Neutrophil (primary cell): ENCODE data around the gene ANO10.
A peak's percentile ranks its signal among the peaks of the same experiment; 100 is the strongest.

Experiments used
- H3K27ac ChIP-seq: fragments of 200-600 bp; sonication (generic); 2 replicates; pipeline ENCODE4 v1.5.1; 2016; ENCODE audit warnings: mild to moderate bottlenecking, moderate library complexity
- H3K27me3 ChIP-seq: fragments of 200-600 bp; sonication (generic); 2 replicates; pipeline ENCODE4 v1.6.0; 2016; ENCODE audit warnings: mild to moderate bottlenecking
- H3K36me3 ChIP-seq: fragments of 200-600 bp; sonication (generic); 2 replicates; pipeline ENCODE4 v1.5.1; 2017
- H3K4me1 ChIP-seq, 2 experiments: fragments of 200-600 bp in 1 of 2; sonication (generic) in 1 of 2; 1 replicate in 1 of 2; 2 replicates in 1 of 2; pipeline versions ENCODE4 v1.5.1 to v1.6.1; 2013 to 2016; ENCODE audit warnings: low read depth in 1 of 2, low read length in 1 of 2, mild to moderate bottlenecking in 1 of 2, moderate library complexity in 1 of 2; ENCODE audit not compliant: control insufficient read depth in 1 of 2, insufficient read depth in 1 of 2
- H3K4me3 ChIP-seq, 2 experiments: fragments of 200-600 bp in 1 of 2; sonication (generic) in 1 of 2; 1 replicate in 1 of 2; 2 replicates in 1 of 2; pipeline ENCODE4 v1.5.1; 2013 to 2016; ENCODE audit warnings: low read depth in 1 of 2, low read length in 1 of 2, mild to moderate bottlenecking in 1 of 2, moderate library complexity in 1 of 2
- H3K9me3 ChIP-seq: fragments of 200-600 bp; sonication (generic); 2 replicates; pipeline ENCODE4 v1.5.1; 2016
- CTCF ChIP-seq: fragments of 200-600 bp; sonication (generic); IDR thresholded peaks from 2 replicates; pipeline ENCODE4 v1.5.1; 2016; ENCODE audit warnings: antibody characterized with exemption

ANO10 gene

GRCh38 chr3:43528498-43529099 lies 93.2 kb downstream of the ANO10 start:
- Histone ChIP-seq H3K9me3 (no peaks in the 10 kb centered on the region), H3K4me3 (no peak overlapping the region), H3K27ac (no peak overlapping the region), H3K4me1 (peaks cover 30 to 32% of the 10 kb centered on the region in 2 experiments), H3K27me3 (no peaks in the 10 kb centered on the region), H3K36me3 (no peaks in the 10 kb centered on the region)
- no peak for TF ChIP-seq CTCF

DNA sequence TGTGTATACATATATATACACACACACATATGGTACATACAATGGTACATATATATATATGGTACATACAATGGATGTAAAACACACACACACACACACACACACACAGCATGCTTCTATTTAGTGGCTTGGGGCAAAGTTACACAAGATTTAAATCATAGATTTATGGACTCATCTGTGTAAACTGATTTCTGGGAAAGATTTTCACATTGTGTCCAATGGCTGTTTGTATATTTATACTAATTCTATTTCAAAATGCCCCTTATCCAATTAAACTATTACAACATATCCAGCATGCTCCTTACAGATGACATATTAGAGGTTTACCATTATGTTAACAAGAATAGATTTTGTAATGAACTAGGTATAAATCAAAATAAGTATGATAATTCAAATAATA lies 94.9 kb downstream of the ANO10 start:
- no peak for TF ChIP-seq CTCF

GRCh38 chr3:43525941-43526607 lies 95.7 kb downstream of the ANO10 start:
- H3K36me3 ChIP-seq: no peaks in the 10 kb centered on the region
- no peaks in the 10 kb centered on the region for H3K27me3 ChIP-seq
- no peak for TF ChIP-seq CTCF
- H3K4me3 ChIP-seq: no peak overlapping the region
- H3K27ac ChIP-seq: peak overlapping the region; percentile 73
- H3K9me3 ChIP-seq: no peaks in the 10 kb centered on the region
- H3K4me1 ChIP-seq: peaks cover 43 to 54% of the 10 kb centered on the region in 2 experiments

More for the DNA sequence above, 94.9 kb downstream of the ANO10 start:
- Histone ChIP-seq H3K9me3 (no peaks in the 10 kb centered on the region), H3K27ac (no peak overlapping the region), H3K36me3 (no peaks in the 10 kb centered on the region), H3K4me1 (peaks cover 40 to 48% of the 10 kb centered on the region in 2 experiments), H3K4me3 (no peak overlapping the region), H3K27me3 (no peaks in the 10 kb centered on the region)

- Histone ChIP-seq H3K4me1 (peaks cover 43 to 54% of the 10 kb centered on the region in 2 experiments), H3K36me3 (no peaks in the 10 kb centered on the region), H3K27me3 (no peaks in the 10 kb centered on the region), H3K27ac (peak overlapping the region; percentile 73), H3K9me3 (no peaks in the 10 kb centered on the region), H3K4me3 (no peak overlapping the region)
- TF ChIP-seq CTCF: no peak
Measured at GRCh38 chr3:43525386-43525785, 96.4 kb downstream of the ANO10 start.

DNA sequence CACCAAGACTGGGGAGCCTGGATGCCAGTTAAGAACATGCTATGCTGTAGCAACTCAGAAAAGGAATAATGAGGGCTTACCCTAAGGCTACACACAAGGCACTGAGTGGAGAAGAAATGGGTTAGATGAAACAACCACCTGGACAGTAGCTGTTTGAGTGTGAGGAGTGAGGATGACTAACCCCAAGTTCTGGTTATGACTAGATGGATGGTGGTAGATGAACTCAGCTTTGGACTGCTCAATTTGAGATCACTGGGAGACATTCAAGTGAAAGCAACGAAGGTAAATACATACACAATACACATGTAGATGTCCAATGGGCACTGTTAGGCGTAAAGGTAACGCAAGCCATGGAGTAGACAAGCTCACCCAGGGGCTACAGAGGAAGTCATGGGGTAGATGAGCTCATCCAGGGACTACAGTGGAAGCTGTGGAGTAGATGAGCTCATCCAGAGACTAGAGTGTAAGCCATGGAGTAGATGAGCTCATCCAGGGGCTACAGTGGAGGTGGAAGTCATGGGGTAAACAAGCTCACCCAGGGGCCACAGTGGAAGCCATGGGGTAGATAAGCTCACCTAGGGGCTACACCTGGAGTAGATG lies 98.3 kb downstream of the ANO10 start:
- no peaks in the 10 kb centered on the region for H3K36me3 ChIP-seq
- no peak overlapping the region for H3K4me3 ChIP-seq
- no peaks in the 10 kb centered on the region for H3K27me3 ChIP-seq
- no peak for TF ChIP-seq CTCF
- peak overlapping the region; percentile 73 for H3K27ac ChIP-seq
- peaks cover 43 to 54% of the 10 kb centered on the region in 2 experiments for H3K4me1 ChIP-seq
- H3K9me3 ChIP-seq: no peaks in the 10 kb centered on the region
